ENCODE data around the gene ADRA2A.

Gene ADRA2A

DNA sequence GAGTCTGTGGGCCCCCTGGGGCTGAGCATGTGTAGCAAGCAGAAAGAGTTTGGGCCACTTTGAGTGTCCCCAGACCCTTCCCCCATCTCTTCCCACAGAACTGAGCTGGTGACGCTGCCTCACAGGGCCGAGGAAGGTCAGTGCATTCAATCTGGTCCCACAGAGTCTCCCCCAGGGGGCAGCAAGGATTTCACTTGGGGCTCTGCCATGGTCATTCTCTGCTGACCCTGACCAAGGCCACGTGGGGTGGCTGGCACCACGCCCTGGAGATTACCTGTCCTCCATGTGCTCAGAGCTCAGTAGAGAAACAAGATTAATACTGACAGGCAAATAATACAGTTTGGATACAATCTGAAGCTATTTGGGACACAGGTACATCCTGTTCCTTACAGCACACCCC, 30.2 kb downstream of the ADRA2A start:
- DNase-seq (ENCODE audit: low read depth): no peak
- TF ChIP-seq, protein P1, sequence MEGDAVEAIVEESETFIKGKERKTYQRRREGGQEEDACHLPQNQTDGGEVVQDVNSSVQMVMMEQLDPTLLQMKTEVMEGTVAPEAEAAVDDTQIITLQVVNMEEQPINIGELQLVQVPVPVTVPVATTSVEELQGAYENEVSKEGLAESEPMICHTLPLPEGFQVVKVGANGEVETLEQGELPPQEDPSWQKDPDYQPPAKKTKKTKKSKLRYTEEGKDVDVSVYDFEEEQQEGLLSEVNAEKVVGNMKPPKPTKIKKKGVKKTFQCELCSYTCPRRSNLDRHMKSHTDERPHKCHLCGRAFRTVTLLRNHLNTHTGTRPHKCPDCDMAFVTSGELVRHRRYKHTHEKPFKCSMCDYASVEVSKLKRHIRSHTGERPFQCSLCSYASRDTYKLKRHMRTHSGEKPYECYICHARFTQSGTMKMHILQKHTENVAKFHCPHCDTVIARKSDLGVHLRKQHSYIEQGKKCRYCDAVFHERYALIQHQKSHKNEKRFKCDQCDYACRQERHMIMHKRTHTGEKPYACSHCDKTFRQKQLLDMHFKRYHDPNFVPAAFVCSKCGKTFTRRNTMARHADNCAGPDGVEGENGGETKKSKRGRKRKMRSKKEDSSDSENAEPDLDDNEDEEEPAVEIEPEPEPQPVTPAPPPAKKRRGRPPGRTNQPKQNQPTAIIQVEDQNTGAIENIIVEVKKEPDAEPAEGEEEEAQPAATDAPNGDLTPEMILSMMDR (IDR thresholded peaks at IDR 0.05; ENCODE audit: low read depth, low read length, missing control alignments): no peak
- no peak overlapping the region for H3K4me3 ChIP-seq (ENCODE audit: low read depth, low read length)
- in situ Hi-C loops (cut with HindIII; ENCODE audit: low sequenced_read_pairs): no loop called here

DNA sequence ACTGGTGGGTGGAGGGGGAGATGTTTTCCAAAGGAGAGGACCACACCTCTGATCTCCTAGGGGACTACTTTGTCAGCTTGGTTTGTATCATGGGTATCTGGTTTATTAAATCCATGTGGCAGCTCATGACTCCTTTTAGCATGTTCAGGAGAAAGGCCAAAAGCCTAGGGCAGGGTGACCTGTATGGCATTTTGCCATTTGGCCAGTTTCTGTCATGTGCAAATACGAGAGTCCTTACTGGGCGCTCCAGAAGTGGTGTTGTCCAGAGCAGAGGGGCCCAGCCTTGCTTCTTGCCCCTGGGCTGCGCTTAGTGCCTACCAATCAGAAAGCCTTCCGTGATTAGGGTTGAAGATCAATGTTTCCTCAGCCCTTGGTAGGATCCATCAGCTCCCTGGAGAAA, 31.0 kb downstream of the ADRA2A start:
- TF ChIP-seq, protein P1 (IDR thresholded peaks at IDR 0.05; ENCODE audit: low read depth, low read length, missing control alignments): no peak
- no peak overlapping the region for H3K4me3 ChIP-seq (ENCODE audit: low read depth, low read length)
- no peak for DNase-seq (ENCODE audit: low read depth)
- in situ Hi-C loops (cut with HindIII; ENCODE audit: low sequenced_read_pairs): no loop called here

DNA sequence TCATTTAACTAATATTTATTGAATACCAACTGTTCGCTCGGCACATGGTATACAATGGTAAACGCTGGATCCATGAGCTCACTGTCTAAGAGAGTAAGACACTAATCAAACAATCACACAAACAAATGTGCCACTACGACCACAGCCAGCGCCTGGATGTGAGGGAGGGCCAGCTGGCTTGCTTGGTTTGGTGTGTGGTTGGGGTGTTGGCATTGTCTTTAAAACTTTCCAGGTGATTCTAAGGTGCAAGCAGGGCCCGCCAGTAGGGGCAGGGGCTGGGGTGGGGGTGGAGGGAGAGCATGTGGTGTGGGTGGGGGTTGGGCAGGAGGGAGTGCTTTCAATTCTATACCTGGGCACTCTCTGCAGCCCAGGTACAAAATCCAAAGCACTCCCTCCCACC, 31.6 kb downstream of the ADRA2A start:
- no peak for DNase-seq (ENCODE audit: low read depth)
- no peak overlapping the region for H3K4me3 ChIP-seq (ENCODE audit: low read depth, low read length)
- in situ Hi-C loops (cut with HindIII; ENCODE audit: low sequenced_read_pairs): no loop called here
- TF ChIP-seq, protein P1 (IDR thresholded peaks at IDR 0.05; ENCODE audit: low read depth, low read length, missing control alignments): no peak

DNA sequence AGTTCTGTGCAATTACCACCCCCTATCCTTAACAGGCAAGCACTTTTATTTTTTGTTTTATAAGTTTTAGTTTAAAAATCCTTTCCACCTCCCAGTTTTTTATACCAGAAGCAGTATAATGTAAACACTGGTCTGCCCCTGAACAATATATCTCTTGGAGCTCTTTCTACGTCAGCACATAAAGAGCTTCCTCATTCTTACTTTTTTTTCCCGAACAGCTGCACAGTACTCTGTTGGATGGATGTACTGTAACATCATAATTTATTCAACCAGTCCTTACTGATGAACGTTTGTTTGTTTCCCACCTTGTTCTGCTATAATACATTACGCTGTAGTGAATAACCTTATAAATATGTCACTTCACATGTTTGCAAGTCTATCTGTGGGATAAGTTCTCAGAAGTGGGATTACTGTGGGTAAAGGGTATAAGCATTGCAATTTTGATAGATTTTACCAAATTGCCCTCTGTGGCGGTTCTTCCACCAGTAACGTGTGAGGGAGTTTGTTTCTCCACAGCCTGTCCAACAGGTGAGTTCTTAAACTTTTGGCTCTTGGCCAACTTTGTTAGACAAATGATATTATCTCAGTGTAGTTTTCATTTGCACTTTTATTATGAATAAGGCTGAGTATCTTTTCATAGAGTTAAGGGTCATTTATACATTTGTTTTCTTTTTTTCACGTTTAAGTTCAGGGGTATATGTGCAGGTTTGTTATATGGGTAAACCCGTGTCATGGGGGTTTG, 32.8 kb downstream of the ADRA2A start:
- H3K4me3 ChIP-seq (ENCODE audit: low read depth, low read length): no peak overlapping the region
- in situ Hi-C loops (cut with HindIII; ENCODE audit: low sequenced_read_pairs): no loop called here
- TF ChIP-seq, protein P1 (IDR thresholded peaks at IDR 0.05; ENCODE audit: low read depth, low read length, missing control alignments): no peak
- DNase-seq (ENCODE audit: low read depth): no peak

DNA sequence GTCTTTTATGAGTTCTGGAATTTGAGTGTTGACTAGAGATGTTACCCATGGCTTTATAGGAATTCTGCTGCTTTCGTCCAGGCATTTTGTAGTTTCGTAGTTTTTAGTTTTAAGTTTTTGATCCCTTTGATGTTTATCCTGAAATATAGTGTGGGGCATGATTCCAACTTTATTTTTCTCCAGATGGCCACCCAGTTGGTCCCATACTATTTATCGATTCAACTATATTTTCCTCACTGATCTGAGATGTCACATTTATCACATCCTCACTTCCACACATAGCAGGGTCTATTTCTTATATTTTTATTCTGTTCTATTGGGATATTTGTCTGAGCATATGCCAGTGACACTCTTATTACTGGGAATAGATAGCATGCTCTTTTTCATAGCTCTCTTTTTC, 33.9 kb downstream of the ADRA2A start:
- no peak overlapping the region for H3K4me3 ChIP-seq (ENCODE audit: low read depth, low read length)
- TF ChIP-seq, protein P1 (IDR thresholded peaks at IDR 0.05; ENCODE audit: low read depth, low read length, missing control alignments): no peak
- no peak for DNase-seq (ENCODE audit: low read depth)
- in situ Hi-C loops (cut with HindIII; ENCODE audit: low sequenced_read_pairs): no loop called here

DNA sequence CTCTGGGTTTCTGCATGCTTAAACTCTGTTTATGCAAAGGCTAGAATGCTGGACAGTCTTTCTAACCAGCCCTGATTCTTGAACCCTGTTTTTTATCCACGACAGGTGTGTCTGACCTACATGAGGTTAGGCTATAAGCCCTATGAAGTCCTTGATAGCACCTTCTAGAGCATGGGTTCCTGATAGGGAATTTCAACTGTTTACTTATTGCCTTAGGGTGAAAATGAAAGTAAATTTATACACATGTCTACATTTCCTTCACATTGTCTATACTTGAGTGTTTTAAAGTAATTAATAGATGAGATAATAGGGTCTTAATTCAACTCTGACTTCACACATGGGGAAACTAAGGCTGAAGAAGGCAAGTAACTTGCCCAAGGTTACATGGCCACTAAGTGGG, 35.5 kb downstream of the ADRA2A start:
- TF ChIP-seq, protein P1 (IDR thresholded peaks at IDR 0.05; ENCODE audit: low read depth, low read length, missing control alignments): no peak
- no peak for DNase-seq (ENCODE audit: low read depth)
- in situ Hi-C loops (cut with HindIII; ENCODE audit: low sequenced_read_pairs): no loop called here
- no peak overlapping the region for H3K4me3 ChIP-seq (ENCODE audit: low read depth, low read length)

Measured in astrocyte of the cerebellum (primary cell).